ENCODE data around the gene MMEL1.
"Not testable (repeated sequence)": the region's sequence is repeated elsewhere in the genome, so short reads cannot be mapped to it uniquely, and the experiment has no call there.

MMEL1 gene, protein sequence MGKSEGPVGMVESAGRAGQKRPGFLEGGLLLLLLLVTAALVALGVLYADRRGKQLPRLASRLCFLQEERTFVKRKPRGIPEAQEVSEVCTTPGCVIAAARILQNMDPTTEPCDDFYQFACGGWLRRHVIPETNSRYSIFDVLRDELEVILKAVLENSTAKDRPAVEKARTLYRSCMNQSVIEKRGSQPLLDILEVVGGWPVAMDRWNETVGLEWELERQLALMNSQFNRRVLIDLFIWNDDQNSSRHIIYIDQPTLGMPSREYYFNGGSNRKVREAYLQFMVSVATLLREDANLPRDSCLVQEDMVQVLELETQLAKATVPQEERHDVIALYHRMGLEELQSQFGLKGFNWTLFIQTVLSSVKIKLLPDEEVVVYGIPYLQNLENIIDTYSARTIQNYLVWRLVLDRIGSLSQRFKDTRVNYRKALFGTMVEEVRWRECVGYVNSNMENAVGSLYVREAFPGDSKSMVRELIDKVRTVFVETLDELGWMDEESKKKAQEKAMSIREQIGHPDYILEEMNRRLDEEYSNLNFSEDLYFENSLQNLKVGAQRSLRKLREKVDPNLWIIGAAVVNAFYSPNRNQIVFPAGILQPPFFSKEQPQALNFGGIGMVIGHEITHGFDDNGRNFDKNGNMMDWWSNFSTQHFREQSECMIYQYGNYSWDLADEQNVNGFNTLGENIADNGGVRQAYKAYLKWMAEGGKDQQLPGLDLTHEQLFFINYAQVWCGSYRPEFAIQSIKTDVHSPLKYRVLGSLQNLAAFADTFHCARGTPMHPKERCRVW

GRCh38 chr1:2632561-2633361 is at the start of gene MMEL1:
Gene MMEL1 (minus strand): TSS chr1:2633016. CDS start chr1:2629484, 3,532 bp downstream.
- no peak for DNase-seq (ENCODE audit: low read depth in 2 of 2)

GRCh38 chr1:2676726-2677125 is 43.9 kb upstream of the MMEL1 start:
- not testable (repeated sequence) for DNase-seq (ENCODE audit: low read depth in 2 of 2)

GRCh38 chr1:2671656-2672055 is 38.8 kb upstream of the MMEL1 start:
- DNase-seq (ENCODE audit: low read depth in 2 of 2): not testable (repeated sequence)

GRCh38 chr1:2659806-2660205 is 27.0 kb upstream of the MMEL1 start:
- not testable (repeated sequence) for DNase-seq (ENCODE audit: low read depth in 2 of 2)

GRCh38 chr1:2657909-2658308 is 25.1 kb upstream of the MMEL1 start:
- DNase-seq (ENCODE audit: low read depth in 2 of 2): not testable (repeated sequence)

- DNase-seq (ENCODE audit: low read depth in 2 of 2): not testable (repeated sequence)
Measured at GRCh38 chr1:2657124-2657523, 24.3 kb upstream of the MMEL1 start.

- not testable (repeated sequence) for DNase-seq (ENCODE audit: low read depth in 2 of 2)
Measured at GRCh38 chr1:2655598-2656434, 23.0 kb upstream of the MMEL1 start.

- DNase-seq (ENCODE audit: low read depth in 2 of 2): not testable (repeated sequence)
Measured at GRCh38 chr1:2654443-2654948, 21.7 kb upstream of the MMEL1 start.

- DNase-seq (ENCODE audit: low read depth in 2 of 2): not testable (repeated sequence)
Measured at GRCh38 chr1:2653741-2654442, 21.1 kb upstream of the MMEL1 start.

DNA sequence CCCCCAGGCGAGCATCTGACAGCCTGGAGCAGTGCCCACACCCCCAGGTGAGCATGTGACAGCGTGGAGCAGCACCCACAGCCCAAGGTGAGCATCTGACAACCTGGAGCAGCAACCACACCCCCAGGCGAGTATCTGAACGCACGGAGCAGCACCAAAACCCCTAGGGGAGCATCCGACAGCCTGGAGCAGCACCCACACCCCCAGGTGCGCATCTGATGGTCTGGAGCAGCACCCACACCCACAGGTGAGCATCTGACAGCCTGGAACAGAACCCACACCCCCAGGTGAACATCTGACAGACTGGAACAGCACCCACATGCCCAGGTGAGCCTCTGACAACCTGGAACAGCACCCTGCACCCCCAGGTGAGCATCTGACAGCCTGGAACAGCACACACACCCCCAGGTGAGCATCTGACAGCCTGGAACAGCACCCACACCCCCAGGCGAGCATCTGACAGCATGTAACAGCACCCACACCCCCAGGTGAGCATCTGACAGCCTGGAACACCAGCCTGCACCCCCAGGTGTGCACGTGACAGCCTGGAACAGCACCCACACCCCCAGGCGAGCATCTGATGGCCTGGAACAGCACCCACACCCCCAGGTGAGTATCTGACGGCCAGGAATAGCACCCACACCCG is 20.2 kb upstream of the MMEL1 start:
- not testable (repeated sequence) for DNase-seq (ENCODE audit: low read depth in 2 of 2)

DNA sequence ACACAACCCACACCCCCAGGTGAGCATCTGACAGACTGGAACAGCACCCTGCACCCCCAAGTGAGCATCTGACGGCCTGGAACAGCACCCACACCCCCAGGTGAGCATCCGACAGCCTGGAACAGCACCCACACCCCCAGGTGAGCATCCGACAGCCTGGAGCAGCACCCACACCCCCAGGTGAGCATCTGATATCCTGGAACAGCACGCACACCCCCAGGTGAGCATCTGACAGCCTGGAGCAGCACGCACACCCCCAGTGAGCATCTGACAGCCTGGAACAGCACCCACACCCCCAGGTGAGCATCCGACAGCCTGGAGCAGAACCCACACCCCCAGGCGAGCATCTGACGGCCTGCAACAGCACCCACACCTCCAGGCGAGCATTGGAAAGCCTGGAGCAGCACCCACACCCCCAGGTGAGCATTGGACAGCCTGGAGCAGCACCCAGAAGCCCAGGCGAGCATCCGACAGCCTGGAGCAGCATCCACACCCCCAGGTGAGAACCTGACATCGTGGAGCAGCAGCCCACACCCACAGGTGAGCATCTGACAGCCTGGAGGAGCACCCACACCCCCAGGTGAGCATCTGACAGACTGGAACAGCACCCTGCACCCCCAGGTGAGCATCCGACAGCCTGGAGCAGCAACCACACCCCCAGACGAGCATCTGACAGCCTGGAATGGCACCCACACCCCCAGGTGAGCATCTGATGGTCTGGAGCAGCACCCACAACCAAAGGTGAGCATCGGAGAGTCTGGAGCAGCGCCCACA is 19.5 kb upstream of the MMEL1 start:
- DNase-seq (ENCODE audit: low read depth in 2 of 2): not testable (repeated sequence)

GRCh38 chr1:2650967-2651645 is 18.3 kb upstream of the MMEL1 start:
- DNase-seq (ENCODE audit: low read depth in 2 of 2): no peak

DNA sequence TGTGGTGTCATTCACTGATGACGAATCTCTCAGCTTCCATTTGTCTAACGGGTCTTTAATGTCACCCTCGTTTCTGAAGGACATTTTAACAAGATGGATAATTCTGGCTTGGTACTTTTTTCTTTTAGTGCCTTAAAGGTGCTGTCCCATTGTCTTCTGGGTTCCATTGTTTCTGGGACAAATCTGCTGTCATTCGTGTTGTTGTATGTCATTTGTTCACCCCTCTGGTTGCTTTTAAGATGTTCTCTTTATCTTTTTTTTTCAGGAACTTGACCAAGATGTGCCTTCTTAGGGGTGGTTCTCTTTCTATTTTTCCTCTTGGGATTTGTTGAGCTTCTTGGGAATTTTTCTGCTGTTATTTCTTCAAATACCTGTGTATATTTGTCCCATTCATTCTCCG is 14.0 kb upstream of the MMEL1 start:
- DNase-seq (ENCODE audit: low read depth in 2 of 2): no peak

GRCh38 chr1:2645776-2646175 is 13.0 kb upstream of the MMEL1 start:
- DNase-seq (ENCODE audit: low read depth in 2 of 2): no peak

GRCh38 chr1:2645143-2645542 is 12.3 kb upstream of the MMEL1 start:
- DNase-seq (ENCODE audit: low read depth in 2 of 2): no peak

DNA sequence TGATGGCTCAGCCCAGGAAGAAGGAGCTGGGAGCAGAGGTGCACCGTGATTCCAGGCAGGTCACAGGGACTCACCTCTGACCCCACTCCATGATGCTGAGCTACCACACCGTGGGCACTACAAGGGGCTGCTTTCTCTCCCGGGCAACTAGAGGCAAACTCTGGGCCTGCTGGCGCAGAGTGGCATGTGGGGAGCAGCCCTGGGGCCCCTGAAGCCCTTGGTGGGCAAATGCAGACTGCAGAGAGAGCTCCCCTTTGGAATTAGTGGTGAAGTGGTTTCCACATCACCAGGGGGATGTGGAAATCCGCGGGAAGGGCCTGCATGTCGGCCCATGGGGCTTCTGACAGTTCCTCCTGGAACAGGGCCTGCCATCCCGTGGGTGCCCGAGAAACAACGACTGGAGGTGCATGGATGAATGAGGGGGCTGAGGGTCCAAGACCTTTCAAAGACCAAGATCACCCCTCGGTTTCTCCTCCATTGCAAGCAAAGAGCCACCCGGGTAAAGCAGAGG is 11.8 kb upstream of the MMEL1 start:
- no peak for DNase-seq (ENCODE audit: low read depth in 2 of 2)

GRCh38 chr1:2644171-2644570 is 11.4 kb upstream of the MMEL1 start:
- DNase-seq (ENCODE audit: low read depth in 2 of 2): no peak

- no peak for DNase-seq (ENCODE audit: low read depth in 2 of 2)
Measured at GRCh38 chr1:2643414-2644077, 10.7 kb upstream of the MMEL1 start.
